IMR-90 (cell line): Measurements from ENCODE around the gene FOXB1. TPM values are rescaled to one million over a fixed set of nuclear protein-coding genes. Genes with fewer than 3 reads are reported as not detected.

Experiments used
- ATAC-seq: fragments of 200-7000 bp; cut with Tn5 transposase; 2 replicates; pipeline ENCODE4 v1.9.1; 2020; ENCODE audit warnings: low read depth, mild to moderate bottlenecking, moderate library complexity
- BruUV-seq: library from RNA; stranded (reverse); fragments of 400-500 nt; replicated peaks from 2 replicates; lab custom pipeline; 2021; lab: Mats Ljungman, UMichigan
- CTCF ChIA-PET: fragments of 300-600 bp; formaldehyde crosslinking; extraction: SDS; loops from one replicate; lab custom pipeline; 2021; ENCODE audit warnings: antibody characterized with exemption; lab: Yijun Ruan, JAX
- POLR2A ChIA-PET: fragments of 300-600 bp; sonication (Branson Sonifier 250); formaldehyde crosslinking; loops from one replicate; lab custom pipeline; 2022; ENCODE audit warnings: antibody characterized with exemption; ENCODE audit not compliant: unreplicated experiment; lab: Charles Lee
- DNase-seq: peaks from one replicate; pipeline ENCODE4 v3.0.0; 2013
- H2AFZ ChIP-seq: replicated peaks from 2 replicates; pipeline ENCODE3; 2013; ENCODE audit warnings: low read length, mild to moderate bottlenecking; ENCODE audit not compliant: poor library complexity
- H2AK5ac ChIP-seq: 2 replicates; pipeline ENCODE4 v1.6.1; 2013; ENCODE audit warnings: low read depth, low read length, inconsistent platforms
- H2AK9ac ChIP-seq: replicated peaks from 2 replicates; pipeline ENCODE3; 2013; ENCODE audit warnings: mild to moderate bottlenecking, low read depth, low read length, moderate library complexity; ENCODE audit not compliant: poor library complexity
- H2BK120ac ChIP-seq: 2 replicates; pipeline ENCODE4 v1.6.1; 2013; ENCODE audit warnings: low read depth, low read length, inconsistent platforms
- H2BK15ac ChIP-seq: 3 replicates; pipeline ENCODE4 v1.6.1; 2013; ENCODE audit warnings: low read depth, low read length, inconsistent platforms
- H2BK20ac ChIP-seq: 2 replicates; pipeline ENCODE4 v1.6.1; 2013; ENCODE audit warnings: low read depth, mild to moderate bottlenecking, inconsistent platforms, low read length, moderate library complexity
- H2BK5ac ChIP-seq: 2 replicates; pipeline ENCODE4 v1.6.1; 2013; ENCODE audit warnings: mild to moderate bottlenecking, low read depth, low read length, inconsistent platforms; ENCODE audit not compliant: poor library complexity, severe bottlenecking
- H3K14ac ChIP-seq: replicated peaks from 2 replicates; pipeline ENCODE4 v1.6.1; 2013; ENCODE audit warnings: low read depth, low read length, inconsistent platforms
- H3K18ac ChIP-seq: 2 replicates; pipeline ENCODE4 v1.6.1; 2013; ENCODE audit warnings: low read depth, low read length, control low read depth
- H3K23ac ChIP-seq: 2 replicates; pipeline ENCODE4 v1.6.1; 2013; ENCODE audit warnings: low read depth, low read length, inconsistent platforms
- H3K27ac ChIP-seq: 2 replicates; pipeline ENCODE4 v1.5.1; 2013; ENCODE audit warnings: mild to moderate bottlenecking, control low read depth, low read length; ENCODE audit not compliant: insufficient read depth
- H3K27me3 ChIP-seq: 2 replicates; pipeline ENCODE4 v1.6.1; 2013; ENCODE audit warnings: low read length; ENCODE audit not compliant: control insufficient read depth, insufficient read depth
- H3K36me3 ChIP-seq: 2 replicates; pipeline ENCODE4 v1.6.1; 2013; ENCODE audit warnings: low read length, mixed read lengths; ENCODE audit not compliant: control insufficient read depth, insufficient read depth
- H3K4ac ChIP-seq: 2 replicates; pipeline ENCODE4 v1.6.1; 2013; ENCODE audit warnings: low read depth, low read length, inconsistent platforms
- H3K4me1 ChIP-seq: 2 replicates; pipeline ENCODE4 v1.6.1; 2013; ENCODE audit warnings: low read length, mixed read lengths; ENCODE audit not compliant: control insufficient read depth, insufficient read depth
- H3K4me2 ChIP-seq: 2 replicates; pipeline ENCODE4 v1.6.1; 2013; ENCODE audit warnings: low read depth, mild to moderate bottlenecking, control low read depth, low read length, moderate library complexity
- H3K4me3 ChIP-seq: 2 replicates; pipeline ENCODE4 v1.5.1; 2013; ENCODE audit warnings: low read depth, mild to moderate bottlenecking, control low read depth, low read length, moderate library complexity; ENCODE audit not compliant: insufficient read depth
- H3K56ac ChIP-seq: 2 replicates; pipeline ENCODE4 v1.6.1; 2013; ENCODE audit warnings: low read length, inconsistent platforms; ENCODE audit not compliant: insufficient read depth; ENCODE audit errors: extremely low read depth
- H3K79me1 ChIP-seq, 2 experiments: 2 replicates each; pipeline ENCODE4 v1.6.1; 2013; ENCODE audit warnings: low read length in 2 of 2, inconsistent platforms in 1 of 2, low read depth in 1 of 2
- H3K9ac ChIP-seq: 2 replicates; pipeline ENCODE4 v1.6.1; 2013; ENCODE audit warnings: low read depth, low read length, control low read depth
- H3K9me1 ChIP-seq: 2 replicates; pipeline ENCODE4 v1.6.1; 2013; ENCODE audit warnings: low read length, inconsistent platforms; ENCODE audit not compliant: insufficient read depth
- H3K9me3 ChIP-seq: 2 replicates; pipeline ENCODE4 v1.6.1; 2013; ENCODE audit warnings: low read length; ENCODE audit not compliant: control insufficient read depth, insufficient read depth
- H4K20me1 ChIP-seq: 2 replicates; pipeline ENCODE4 v1.6.1; 2013; ENCODE audit warnings: low read length, inconsistent platforms; ENCODE audit not compliant: insufficient read depth
- H4K5ac ChIP-seq: 2 replicates; pipeline ENCODE4 v1.6.1; 2013; ENCODE audit warnings: mild to moderate bottlenecking, low read depth, low read length, control low read depth
- H4K8ac ChIP-seq, 2 experiments: 2 replicates each; pipeline ENCODE4 v1.6.1; 2013; ENCODE audit warnings: low read depth in 2 of 2, low read length in 2 of 2, control low read depth in 1 of 2, inconsistent platforms in 1 of 2
- H4K91ac ChIP-seq: 2 replicates; pipeline ENCODE4 v1.6.1; 2013; ENCODE audit warnings: low read depth, low read length, inconsistent platforms; ENCODE audit not compliant: insufficient read depth
- RCOR1 ChIP-seq: IDR thresholded peaks from 2 replicates; pipeline ENCODE4 v1.6.1; 2012; ENCODE audit warnings: mild to moderate bottlenecking, low read length, improper control_type of control experiment; ENCODE audit not compliant: insufficient replicate concordance
- WGBS, 2 experiments: methylation state at CpG; one replicate each; pipeline versions ENCODE4 v1.1.5 to v1.1.7; 2013; ENCODE audit warnings: missing lambda C conversion rate in 2 of 2; ENCODE audit not compliant: insufficient read length in 1 of 2; ENCODE audit errors: extremely low coverage in 2 of 2; 5-methylcytosine and 5-hydroxymethylcytosine counted together
- dilution Hi-C: fragments of 300-500 bp; cut with HindIII; formaldehyde crosslinking; loops from one replicate; pipeline ENCODE4 v1.14.3; 2018; ENCODE audit warnings: low sequenced_read_pairs; ENCODE audit not compliant: unreplicated experiment
- in situ Hi-C: fragments of 300-500 bp; cut with MboI; formaldehyde crosslinking; loops from 3 replicates; pipeline ENCODE4 v1.14.3; 2019; ENCODE audit warnings: low sequenced_read_pairs, inconsistent platforms, mixed read lengths
- intact Hi-C: fragments of 100-400 bp; cut with micrococcal nuclease; formaldehyde crosslinking; loops from 2 replicates; pipeline ENCODE4 v1.10.0; 2022
- polyA plus RNA-seq, 3 experiments: library from polyadenylated mRNA; depleted of rRNA; stranded (reverse); fragments of >200 nt; gene quantifications; 2 replicates each; pipeline ENCODE4 v1.2.3, GENCODE V29; 2012; ENCODE audit warnings: low replicate concordance in 1 of 3
- total RNA-seq: library from RNA; depleted of rRNA; stranded (reverse); fragments of >200 nt; gene quantifications from 2 replicates; pipeline ENCODE4 v1.2.3, GENCODE V29; 2012
- TF ChIP-seq, protein P1 (sequence below): conservative IDR thresholded peaks from 2 replicates; pipeline ENCODE4 v1.5.1; 2012; ENCODE audit warnings: mild to moderate bottlenecking, low read depth, low read length, improper control_type of control experiment

FOXB1 gene
- total and polyA plus RNA-seq, 2 of the 4 experiments (the other 2 are of a cell fraction), result not detected

- Histone ChIP-seq H3K23ac (no peak overlapping the region), H3K27me3 (peaks cover 91% of the 10 kb centered on the region), H3K9me1 (no peaks in the 10 kb centered on the region), H4K5ac (no peak overlapping the region), H2AK5ac (no peak overlapping the region), H4K91ac (no peak overlapping the region), H2BK15ac (no peak overlapping the region), H3K18ac (no peak overlapping the region), H2AFZ (no peak overlapping the region), H2BK5ac (no peak overlapping the region), H4K20me1 (no peaks in the 10 kb centered on the region), H3K56ac (no peak overlapping the region), H3K27ac (no peak overlapping the region), H3K4me1 (no peaks in the 10 kb centered on the region; the same call in 1 of the 2 replicates), H2BK120ac (no peak overlapping the region), H2AK9ac (no peak overlapping the region), H3K36me3 (no peaks in the 10 kb centered on the region), H3K4me2 (no peak overlapping the region), H3K79me1 (no peaks in the 10 kb centered on the region), H3K14ac (no peak overlapping the region), H2BK20ac (no peak overlapping the region), H3K4me3 (no peak overlapping the region), H4K8ac (no peak overlapping the region), H3K9me3 (peaks cover 2% of the 10 kb centered on the region; the same call in 1 of the 2 replicates), H3K4ac (no peak overlapping the region), H3K9ac (no peak overlapping the region)
- no TSS peak for BruUV-seq
- intact Hi-C loops (no loop called here), dilution Hi-C loops (no loop called here), in situ Hi-C loops (no loop called here)
- ChIA-PET POLR2A (no interaction called here), CTCF (no interaction called here)
- ATAC-seq (no peak), DNase-seq (peak; percentile 2)
- no CpG with 5 or more reads among the region's 26 CpGs for WGBS, 2 experiments
- TF ChIP-seq, protein P1, sequence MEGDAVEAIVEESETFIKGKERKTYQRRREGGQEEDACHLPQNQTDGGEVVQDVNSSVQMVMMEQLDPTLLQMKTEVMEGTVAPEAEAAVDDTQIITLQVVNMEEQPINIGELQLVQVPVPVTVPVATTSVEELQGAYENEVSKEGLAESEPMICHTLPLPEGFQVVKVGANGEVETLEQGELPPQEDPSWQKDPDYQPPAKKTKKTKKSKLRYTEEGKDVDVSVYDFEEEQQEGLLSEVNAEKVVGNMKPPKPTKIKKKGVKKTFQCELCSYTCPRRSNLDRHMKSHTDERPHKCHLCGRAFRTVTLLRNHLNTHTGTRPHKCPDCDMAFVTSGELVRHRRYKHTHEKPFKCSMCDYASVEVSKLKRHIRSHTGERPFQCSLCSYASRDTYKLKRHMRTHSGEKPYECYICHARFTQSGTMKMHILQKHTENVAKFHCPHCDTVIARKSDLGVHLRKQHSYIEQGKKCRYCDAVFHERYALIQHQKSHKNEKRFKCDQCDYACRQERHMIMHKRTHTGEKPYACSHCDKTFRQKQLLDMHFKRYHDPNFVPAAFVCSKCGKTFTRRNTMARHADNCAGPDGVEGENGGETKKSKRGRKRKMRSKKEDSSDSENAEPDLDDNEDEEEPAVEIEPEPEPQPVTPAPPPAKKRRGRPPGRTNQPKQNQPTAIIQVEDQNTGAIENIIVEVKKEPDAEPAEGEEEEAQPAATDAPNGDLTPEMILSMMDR, result no peak
- TF ChIP-seq RCOR1, result no peak
Measured at GRCh38 chr15:60002528-60003218, 1.4 kb upstream of the FOXB1 start.
